DND-41 (cell line): ENCODE data around the gene SERPINB12.

Experiments used
- CTCF ChIP-seq: IDR thresholded peaks from 2 replicates; pipeline ENCODE4 v1.5.1; 2012; ENCODE audit warnings: borderline replicate concordance, low read length, moderate library complexity, mild to moderate bottlenecking; ENCODE audit not compliant: poor library complexity, severe bottlenecking; ENCODE audit errors: extremely low read depth
- EZH2 ChIP-seq: IDR thresholded peaks from 3 replicates; pipeline ENCODE4 v1.6.1; 2012; ENCODE audit warnings: borderline replicate concordance, low read depth, mild to moderate bottlenecking, moderate library complexity, low read length, inconsistent platforms; ENCODE audit not compliant: severe bottlenecking

DNA sequence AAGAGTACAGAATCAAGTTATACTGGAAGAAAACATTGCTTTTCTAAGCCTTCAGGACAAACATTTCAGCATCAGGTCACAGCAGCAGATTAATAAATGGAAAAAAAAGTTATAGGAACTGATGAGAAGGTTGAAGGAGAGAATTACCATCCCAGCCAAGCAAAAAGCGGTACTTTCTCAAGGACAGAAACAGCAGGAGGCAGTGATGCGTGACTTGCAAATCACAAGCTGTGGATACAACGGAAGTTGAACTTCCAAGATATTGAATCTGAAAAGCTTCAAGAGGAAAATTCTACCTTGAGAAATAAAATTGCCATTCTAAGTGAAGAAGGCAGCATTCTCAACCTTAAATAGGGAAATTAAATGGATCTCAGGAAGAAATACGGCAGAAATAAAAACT lies 18.5 kb upstream of the SERPINB12 start:
- no peak for TF ChIP-seq CTCF
- no peak for TF ChIP-seq EZH2
